Caki2 (cell line): ENCODE measurements around the gene NCAPD2. TPM values are rescaled to one million over a fixed set of nuclear protein-coding genes. Genes with fewer than 3 reads are reported as not detected.
A peak's percentile ranks its signal among the peaks of the same experiment; 100 is the strongest.

Experiments
- DNase-seq: peaks from one replicate; pipeline ENCODE4 v3.0.0-alpha.2; 2015; ENCODE audit warnings: low read depth
- in situ Hi-C: cut with HindIII; loops from 2 replicates; pipeline ENCODE4 v1.10.0; 2016; ENCODE audit warnings: low sequenced_read_pairs, low pct_unique_long_range_greater_than_20kb, mixed read lengths
- total RNA-seq: library from RNA; depleted of rRNA; stranded (reverse); fragments of >200 nt; shearing (Covaris generic); gene quantifications from 2 replicates; pipeline ENCODE4 v1.2.3, GENCODE V29; 2014; ENCODE audit warnings: low replicate concordance; rRNA removed

The NCAPD2 gene
- total RNA-seq = 90.6 and 97.5 TPM in 2 replicates

- in situ Hi-C loops = no loop called here
- peak; percentile 98 for DNase-seq
Observed at GRCh38 chr12:6493497-6494257, at the start of gene NCAPD2. TSS of gene NCAPD2 (plus strand) at chr12:6494102. CDS start at chr12:6495099, 997 bp downstream.

GRCh38 chr12:6444704-6445688 is 48.9 kb upstream of the NCAPD2 start, which contains the start of gene CD27:
TSS of gene CD27 (plus strand) at chr12:6444955. CDS start at chr12:6445096, 141 bp downstream.
- in situ Hi-C loops = no loop called here
- no peak for DNase-seq

GRCh38 chr12:6450091-6450868 is 43.6 kb upstream of the NCAPD2 start:
- no peak for DNase-seq
- in situ Hi-C loops = no loop called here

GRCh38 chr12:6450869-6451347 is 43.0 kb upstream of the NCAPD2 start:
- in situ Hi-C loops = no loop called here

GRCh38 chr12:6451348-6452244 is 42.3 kb upstream of the NCAPD2 start, which contains the start of gene TAPBPL:
TSS of gene TAPBPL (plus strand) at chr12:6452042. CDS start at chr12:6452249, 207 bp downstream.
- peak; percentile 83 for DNase-seq
- in situ Hi-C loops = no loop called here

More at GRCh38 chr12:6450869-6451347, 43.0 kb upstream of the NCAPD2 start:
- no peak for DNase-seq

GRCh38 chr12:6452245-6452943 is 41.5 kb upstream of the NCAPD2 start:
- in situ Hi-C loops = no loop called here
- no peak for DNase-seq

GRCh38 chr12:6452944-6453630 is 40.8 kb upstream of the NCAPD2 start:
- no peak for DNase-seq
- in situ Hi-C loops = no loop called here

- in situ Hi-C loops = no loop called here
Observed at GRCh38 chr12:6457220-6457945, 36.5 kb upstream of the NCAPD2 start.

GRCh38 chr12:6458281-6459003 is 35.5 kb upstream of the NCAPD2 start:
- in situ Hi-C loops = no loop called here
- no peak for DNase-seq

More at GRCh38 chr12:6457220-6457945, 36.5 kb upstream of the NCAPD2 start:
- no peak for DNase-seq

GRCh38 chr12:6459004-6459337 is 34.9 kb upstream of the NCAPD2 start:
- in situ Hi-C loops = no loop called here
- no peak for DNase-seq

- DNase-seq = no peak
- in situ Hi-C loops = no loop called here
Observed at GRCh38 chr12:6460751-6461371, 33.0 kb upstream of the NCAPD2 start.

GRCh38 chr12:6461401-6462233 is 32.3 kb upstream of the NCAPD2 start:
- in situ Hi-C loops = no loop called here
- no peak for DNase-seq

GRCh38 chr12:6462234-6462995 is 31.5 kb upstream of the NCAPD2 start:
- in situ Hi-C loops = no loop called here
- no peak for DNase-seq
